ENCODE results near the gene RER1.

Gene RER1

GRCh38 chr1:2445823-2446215, 54.2 kb downstream of the RER1 start:
- no peak for DNase-seq (ENCODE audit: low read depth)

DNA sequence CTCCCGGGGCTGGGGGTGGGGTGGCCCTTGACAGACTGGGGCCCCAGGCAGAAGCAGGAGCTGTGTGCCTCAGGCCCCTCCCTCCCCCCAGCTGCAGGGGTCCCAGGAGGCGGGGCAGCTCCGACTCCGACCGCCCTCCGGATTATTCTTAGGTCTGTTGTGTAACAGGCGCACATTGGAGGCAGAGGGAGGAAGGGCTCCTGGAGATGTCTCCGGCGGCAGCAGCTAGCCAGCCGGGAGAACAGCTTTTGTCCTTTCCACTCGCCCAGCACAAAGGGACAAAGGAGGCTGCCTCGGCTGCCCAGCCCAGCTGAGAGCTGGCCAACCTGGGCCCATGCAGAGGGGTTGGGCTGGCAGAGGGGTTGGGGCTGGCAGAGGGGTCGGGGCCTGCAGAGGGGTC, 54.8 kb downstream of the RER1 start:
- no peak for DNase-seq (ENCODE audit: low read depth)

DNA sequence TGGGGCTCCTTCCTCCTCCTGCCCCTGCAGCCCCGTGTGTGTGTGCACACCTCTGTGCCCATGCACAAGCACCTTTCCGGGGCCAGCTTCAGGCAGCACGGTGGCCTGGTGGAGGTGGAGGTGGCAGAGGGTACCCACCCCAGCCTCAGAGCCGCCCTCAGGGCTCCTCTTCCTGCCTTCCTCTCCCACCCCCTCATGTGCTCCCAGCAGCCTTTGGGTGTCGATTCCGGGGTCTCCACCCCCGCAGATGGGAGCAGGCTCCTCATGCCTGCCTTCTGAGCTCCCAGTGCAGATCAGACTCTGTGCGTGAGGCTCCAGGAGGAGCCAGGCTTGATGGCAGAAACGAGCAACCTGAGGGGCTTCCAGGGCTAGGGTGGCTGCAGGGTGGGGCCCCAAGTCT, 55.2 kb downstream of the RER1 start:
- no peak for DNase-seq (ENCODE audit: low read depth)

DNA sequence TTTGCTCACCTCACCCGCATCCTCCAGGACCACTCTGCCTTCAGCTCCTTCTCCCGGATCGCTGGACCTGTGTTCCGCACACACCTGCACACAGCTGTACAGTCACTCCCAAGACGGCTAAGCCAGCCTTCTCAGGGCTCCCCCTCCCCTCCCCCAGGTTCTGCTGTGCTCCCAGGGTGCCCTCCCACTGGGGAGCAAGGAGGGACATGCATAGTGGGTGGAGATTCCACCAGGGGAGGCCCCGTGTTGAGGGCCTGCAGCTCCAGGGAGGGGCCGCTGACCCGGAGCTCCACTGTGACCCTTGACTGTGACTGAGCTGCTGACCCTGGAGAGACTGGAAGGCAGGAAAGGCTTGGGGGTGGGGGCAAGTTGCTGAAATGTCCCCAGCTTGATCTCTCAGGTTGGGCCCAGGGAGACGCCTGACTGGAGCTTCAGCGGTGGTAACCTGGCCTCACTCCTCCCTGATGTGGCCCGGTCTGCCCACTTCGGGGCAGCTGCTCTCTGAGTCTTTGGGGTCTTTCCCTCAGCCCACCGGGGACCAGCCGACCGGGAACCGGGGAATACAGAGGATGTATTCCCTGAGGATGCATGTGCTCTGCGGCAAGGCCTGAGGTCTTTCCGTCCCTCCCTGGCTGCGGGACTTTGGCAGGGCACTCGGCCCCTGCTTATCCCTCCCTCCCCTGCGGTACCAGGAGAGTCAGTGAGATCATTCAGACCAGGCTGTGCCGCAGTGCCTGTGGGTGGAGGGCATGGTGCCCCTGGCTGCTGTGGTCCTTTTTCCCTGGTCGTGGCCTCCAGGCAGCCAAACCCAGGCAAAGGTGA, 55.8 kb downstream of the RER1 start:
- no peak for DNase-seq (ENCODE audit: low read depth)

DNA sequence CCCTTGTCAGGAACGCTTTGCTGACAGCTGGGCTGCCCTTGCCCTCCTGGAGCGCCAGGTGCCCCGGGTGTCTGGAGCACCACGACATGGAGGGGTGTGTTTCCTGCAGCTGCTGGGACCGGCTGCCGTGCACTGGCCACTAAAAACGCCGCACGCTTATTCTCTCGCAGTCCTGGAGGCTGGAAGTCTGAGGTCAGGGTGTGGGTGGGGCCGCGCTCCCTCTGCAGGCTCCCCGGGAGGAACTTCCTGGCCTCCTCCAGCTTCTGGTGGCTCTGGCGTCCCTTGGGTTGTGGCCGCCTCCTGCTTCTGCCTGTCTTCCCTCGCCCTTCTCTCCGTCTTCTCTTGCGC, 56.4 kb downstream of the RER1 start:
- DNase-seq (ENCODE audit: low read depth) = no peak

DNA sequence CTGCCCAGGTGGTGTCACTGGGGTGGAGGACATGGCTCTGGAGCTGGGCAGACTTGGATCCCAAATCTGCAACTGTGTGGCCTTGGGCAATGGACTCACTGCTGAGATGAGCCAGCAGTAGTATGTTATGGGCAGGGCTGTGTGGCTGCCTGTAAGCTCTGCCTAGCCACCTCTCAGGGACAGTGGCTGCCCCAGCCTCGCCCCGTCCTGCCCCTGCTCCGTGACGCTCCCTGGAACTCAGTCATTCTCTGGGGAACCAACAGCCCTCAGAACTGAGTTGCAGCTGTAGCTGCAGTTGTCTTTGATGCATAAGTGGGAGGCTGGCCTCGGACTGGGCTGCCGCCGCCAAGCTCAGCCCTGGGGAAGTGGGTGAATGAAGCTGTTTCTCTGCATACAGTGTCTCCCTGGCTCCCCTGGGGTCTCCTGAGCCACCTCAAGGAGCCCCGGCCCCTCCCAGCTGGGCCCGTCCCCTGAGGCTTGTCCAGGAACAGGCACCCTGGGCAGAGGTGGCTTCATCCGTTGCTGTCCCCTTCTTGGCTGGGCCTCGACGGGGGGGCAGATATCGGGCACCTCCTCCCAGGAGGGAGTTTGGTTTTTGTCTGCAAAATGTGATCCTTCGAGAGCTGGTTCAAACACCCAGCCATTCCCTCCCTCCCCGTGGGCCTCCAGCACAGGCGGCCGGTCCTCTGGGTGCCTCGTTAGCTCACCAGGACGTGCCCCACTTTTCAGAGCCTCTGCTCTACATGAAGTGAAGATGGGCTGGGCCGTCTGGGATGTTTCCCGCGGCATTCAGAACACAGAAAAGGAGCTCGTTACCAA, 58.2 kb downstream of the RER1 start:
- no peak for DNase-seq (ENCODE audit: low read depth)

GRCh38 chr1:2451741-2452140, 60.1 kb downstream of the RER1 start:
- no peak for DNase-seq (ENCODE audit: low read depth)

DNA sequence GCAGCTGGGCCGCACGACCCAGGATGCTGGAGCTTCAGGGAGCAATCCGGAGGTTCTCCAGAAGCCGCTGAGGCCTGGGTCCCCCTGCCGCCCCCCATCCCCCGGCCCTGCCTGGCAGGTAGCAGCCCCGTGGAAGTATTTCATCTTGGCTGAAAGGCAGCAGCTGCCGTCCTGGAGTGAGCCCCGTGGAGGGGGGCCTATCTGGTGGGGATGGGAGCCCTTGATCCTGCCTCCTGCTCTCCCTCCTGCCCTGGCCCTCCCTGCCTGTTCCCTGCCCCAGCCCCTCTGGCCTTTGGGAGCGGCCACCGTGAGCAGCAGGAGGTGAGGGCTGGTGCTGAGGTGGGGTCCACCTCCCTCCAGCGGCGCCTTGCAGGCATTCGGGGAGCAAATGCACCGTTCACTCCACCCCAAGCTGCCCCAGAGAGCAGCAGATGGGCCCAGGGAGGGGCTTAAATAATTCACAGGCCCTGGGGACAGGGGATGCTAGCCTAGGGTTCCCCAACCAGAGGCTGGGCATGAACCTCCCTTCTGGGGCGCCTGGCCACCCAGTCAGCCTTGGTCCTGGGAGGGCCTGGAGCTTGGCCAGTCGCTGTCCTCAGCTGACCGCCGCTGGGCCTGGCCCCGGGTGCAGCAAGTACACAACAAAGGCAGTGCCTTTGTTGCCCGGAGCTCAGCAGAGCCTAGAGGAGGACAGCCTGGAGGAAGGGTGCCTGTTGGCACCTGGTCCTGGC, 60.7 kb downstream of the RER1 start:
- no peak for DNase-seq (ENCODE audit: low read depth)

DNA sequence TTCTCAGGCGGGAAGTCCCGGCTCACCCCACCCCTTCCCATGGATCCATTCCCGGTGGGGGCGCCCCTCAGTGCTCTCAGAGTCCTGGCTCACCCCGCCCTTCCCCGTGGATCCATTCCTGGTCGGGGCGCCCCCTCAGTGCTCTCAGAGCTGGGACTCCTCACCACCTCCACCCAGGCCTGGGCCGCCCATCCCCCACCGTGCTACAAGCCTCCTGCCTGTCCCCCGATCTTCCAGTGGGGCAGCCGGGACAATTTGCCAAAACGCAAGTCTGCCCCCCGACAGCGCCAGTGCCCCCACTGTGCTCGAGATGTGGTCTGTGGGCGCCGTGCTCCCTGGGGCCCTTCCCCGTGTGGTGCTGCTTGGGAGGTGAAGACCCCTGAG, 61.3 kb downstream of the RER1 start:
- no peak for DNase-seq (ENCODE audit: low read depth)

- DNase-seq (ENCODE audit: low read depth) = no peak
These were observed 62.6 kb downstream of the RER1 start for GRCh38 chr1:2454227-2454626.
